NCI-H1417 (cell line): ENCODE measurements around the gene LASP1.
A peak's percentile ranks its signal among the peaks of the same experiment; 100 is the strongest.
"Not testable (repeated sequence)": the region's sequence is repeated elsewhere in the genome, so short reads cannot be mapped to it uniquely, and the experiment has no call there.

Experiments used
- DNase-seq, 3 experiments: peaks; one replicate each; lab custom pipeline; 2025; lab: John Stamatoyannopoulos, UW

LASP1 gene

DNA sequence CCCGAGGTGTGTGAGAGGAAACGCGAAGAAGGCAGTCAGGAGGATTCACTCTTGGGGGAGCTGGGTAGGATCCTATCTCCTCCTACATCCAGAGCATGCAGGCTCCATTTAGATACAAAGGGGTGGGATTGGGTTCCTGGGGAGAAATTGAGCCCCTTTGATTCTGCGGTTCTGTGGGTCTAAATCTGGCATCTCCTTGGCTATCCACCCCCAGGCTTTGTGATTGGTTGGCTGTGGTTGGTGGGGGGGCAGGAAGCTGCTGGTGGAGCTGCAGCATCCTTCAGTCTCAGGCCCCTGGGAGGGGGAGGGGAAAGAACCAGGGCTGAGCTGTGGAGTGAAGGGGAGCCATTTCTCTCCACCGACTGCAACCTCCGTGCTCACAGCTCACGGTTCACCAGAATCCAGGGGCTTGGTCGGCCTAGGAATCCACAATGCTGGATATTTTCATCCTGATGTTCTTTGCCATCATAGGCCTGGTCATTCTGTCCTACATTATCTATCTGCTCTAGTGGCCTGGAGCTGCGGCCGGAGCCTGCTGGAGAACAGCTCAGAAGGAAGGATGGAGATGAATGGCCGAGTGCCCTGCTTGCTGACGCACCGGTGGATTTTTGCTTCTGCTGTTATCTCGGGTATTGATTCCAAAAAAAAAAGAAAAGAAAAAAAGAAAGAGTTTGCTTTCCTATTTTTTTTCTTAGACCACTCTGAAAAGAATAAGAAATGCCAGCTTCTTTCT is 55.6 kb downstream of the LASP1 start, which contains the start of gene LASP1NB:
Gene LASP1NB, plus strand, starts transcription at position 352 of the 733 bp plus-strand sequence.
- DNase-seq, result no peak

DNA sequence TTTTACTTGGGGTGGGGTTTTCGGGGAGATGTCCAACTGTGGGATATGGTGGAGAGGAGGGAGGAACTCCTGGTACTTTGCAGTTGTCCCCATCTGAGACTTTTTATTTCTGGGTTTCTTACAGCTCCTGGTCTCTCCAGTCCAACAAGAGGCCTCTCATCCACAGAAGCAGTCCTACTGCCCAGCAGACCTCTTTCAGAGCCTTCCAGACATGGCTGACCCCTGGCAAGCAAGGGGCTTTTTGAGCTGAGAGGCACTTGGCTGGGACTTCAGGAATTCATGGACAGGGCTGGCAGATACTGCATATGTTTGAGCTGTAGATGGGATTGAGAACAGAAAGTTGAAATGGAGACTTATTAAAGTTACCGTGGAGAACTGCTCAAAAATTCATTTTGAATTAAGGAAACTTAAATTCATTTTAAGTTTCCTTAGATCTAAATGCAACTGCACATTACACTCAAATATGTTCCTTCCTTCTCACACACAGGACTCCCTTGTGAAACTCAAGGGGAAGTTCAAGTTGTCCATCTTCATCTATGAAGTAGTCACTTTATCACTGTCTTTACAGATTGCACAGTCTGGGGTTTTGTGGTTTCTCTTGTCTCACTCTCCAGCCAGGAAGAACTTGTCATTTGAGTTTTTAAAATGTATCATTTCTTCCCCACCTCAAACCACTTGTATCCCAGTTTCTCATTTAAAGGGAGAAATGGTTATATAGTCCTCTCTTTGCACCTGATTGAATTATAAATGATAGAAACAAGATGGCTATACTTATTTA is 56.6 kb downstream of the LASP1 start:
- no peak for DNase-seq

DNA sequence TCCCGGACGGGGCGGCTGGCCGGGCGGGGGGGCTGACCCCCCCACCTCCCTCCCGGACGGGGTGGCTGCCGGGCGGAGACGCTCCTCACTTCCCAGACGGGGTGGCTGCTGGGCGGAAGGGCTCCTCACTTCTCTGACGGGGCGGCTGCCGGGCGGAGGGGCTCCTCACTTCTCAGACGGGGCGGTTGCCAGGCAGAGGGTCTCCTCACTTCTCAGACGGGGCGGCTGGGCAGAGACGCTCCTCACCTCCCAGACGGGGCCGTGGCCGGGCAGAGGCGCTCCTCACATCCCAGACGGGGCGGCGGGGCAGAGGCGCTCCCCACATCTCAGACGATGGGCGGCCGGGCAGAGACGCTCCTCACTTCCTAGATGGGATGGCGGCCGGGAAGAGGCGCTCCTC is 60.9 kb downstream of the LASP1 start:
- DNase-seq, result not testable (repeated sequence)

DNA sequence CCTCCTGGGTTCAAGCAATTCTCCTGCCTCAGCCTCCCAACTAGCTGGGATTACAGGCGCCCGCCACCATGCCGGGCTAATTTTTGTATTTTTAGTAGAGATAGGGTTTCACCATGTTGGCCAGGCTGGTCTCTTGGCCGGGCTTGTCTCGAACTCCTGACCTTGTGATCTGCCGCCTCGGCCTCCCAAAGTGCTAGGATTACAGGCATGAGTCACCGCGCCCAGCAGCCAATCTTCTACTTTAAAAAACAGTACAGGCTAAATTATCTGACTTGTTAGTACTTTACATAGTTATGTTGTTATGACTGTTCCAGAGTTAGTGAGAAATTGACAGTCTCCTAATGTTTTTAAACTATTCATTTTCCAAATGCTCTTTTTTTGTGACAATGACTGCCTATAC is 64.1 kb downstream of the LASP1 start:
- not testable (repeated sequence) for DNase-seq

DNA sequence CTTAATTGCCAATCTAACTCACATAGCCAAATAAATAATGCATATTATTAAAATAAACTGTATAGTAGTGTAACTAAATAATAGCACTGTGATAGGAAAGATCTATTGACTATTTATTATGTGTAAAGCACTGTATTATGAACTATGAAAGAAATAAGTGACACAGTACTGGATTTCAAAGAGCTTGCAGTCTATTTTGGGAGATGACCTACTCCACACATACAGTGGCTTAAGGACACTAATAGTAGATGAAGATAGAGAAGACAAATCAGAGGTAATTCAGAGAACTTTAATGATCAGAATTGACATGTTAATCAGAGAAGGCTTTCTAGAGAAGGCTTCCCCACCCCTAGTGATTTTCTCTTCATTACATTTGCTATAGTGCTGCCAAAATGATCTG is 70.1 kb downstream of the LASP1 start:
- DNase-seq, result no peak

DNA sequence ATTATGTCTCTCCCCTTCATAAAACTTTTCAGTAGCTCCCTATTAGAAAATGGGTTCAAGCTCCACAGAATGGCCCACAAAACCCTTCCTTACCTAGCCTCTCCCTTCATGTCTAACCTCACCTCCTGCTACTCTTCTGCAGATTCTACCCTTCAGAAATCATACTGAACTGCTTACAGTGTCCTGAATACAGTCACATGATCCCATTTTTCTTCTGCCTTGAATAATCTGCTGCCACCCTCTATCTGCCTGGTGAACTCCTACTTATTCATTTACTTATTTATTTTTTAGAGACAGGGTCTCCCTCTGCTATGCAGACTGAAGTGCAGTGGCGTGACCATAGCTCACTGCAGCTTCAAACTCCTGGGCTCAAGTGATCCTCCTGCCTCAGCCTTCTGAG is 70.5 kb downstream of the LASP1 start:
- DNase-seq, result peak in 1 of 3 experiments; percentile 1

DNA sequence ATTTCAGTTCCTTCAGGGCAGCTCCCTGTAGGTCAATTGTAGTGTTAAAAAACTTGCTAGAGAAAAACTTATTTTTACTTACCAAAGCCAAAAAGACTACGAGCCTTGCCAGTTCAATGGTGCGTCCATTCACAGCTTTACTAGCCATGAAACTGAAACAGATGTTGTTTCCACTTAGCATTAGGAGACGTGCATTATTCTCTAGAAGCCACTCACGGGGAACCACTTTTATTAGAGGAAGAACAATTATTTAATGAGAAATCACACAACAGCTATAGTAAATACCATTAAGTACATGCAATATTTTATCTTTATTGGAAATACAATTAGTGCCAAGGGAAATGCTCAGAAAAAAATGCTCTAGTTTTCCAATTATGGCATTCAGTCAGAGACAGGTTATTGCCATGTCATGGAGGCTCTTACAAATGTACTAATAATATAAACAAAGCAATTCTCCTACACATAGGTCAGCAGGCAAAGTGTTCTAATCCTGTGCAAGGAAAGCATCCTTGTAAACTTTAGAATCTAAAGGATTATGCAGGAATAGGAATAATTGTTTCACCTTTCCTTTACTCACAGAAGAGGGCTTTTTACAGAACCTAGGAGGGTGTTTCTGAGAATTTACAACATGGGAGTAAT is 73.0 kb downstream of the LASP1 start:
- peak in 2 of 3 experiments; percentile 10 to 75 for DNase-seq

DNA sequence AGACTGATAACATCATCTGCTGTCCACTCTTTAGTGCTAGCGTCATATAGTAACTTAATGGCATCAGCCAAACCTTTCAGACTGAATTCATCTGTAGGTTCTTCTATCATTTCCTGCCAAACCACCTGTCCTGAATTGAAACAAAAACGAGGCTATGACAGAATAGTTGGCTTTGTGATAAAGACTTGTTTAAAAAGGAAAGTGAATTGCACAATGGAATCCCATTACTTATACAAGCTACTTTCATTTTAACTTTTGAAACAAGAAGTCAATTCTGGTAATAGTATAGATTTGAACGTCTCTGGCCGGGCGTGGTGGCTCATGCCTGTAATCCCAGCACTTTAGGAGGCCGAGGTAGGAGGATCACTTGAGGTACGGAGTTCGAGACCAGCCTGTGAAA is 73.7 kb downstream of the LASP1 start:
- DNase-seq, result peak in 1 of 3 experiments; percentile 16

DNA sequence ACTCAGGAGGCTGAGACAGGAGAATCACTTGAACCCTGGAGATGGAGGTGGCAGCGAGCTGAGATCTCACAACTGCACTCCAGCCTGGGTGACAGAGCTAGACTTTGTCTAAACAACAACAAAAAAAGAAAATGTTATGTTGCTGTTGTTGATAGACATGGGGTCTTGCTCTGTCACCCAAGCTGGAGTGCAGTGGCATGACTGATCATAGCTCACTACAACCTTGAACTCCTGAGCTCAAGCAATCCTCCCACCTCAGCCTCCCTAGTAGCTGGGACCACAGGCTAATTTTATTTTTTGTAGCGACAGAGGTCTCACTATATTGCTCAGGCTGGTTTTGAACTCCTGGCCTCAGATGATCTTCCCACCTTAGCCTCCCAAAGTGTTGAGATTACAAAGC is 77.3 kb downstream of the LASP1 start:
- DNase-seq, result no peak

DNA sequence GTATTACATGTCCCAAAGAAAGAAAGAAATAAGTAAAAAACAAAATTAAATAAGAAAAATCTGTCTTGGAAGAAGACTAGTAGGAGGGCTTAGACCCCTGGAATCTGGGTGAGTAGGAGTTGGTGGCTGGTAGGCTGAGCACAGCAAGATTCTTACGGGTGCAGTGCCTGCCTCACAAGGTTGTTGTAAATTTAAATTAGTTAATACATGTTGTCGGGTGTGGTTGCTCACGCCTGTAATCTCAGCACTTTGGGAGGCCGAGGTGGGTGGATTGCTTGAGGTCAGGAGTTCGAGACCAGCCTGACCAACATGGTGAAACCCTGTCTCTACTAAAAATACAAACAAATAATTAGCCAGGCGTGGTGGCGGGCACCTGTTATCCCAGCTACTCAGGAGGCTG is 83.9 kb downstream of the LASP1 start:
- DNase-seq, result not testable (repeated sequence)

DNA sequence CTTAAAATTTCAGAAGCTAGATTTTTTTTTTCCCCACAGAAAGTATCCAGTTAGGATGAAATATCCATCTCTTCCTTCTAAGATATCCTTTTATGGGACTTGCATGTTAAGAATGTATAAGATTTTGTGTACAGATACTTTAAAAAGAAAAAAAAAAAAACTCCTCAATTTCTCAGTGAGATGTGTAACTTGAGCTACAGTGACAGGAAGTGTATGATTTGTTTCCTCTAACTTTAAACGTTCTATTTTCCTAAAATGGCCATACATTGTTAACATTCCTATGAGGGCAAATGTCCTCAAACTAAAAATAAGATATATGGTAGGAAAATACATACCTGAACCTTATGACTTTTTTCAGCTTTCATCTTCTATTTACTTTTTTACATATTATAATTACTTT is 88.5 kb downstream of the LASP1 start:
- DNase-seq, result no peak

DNA sequence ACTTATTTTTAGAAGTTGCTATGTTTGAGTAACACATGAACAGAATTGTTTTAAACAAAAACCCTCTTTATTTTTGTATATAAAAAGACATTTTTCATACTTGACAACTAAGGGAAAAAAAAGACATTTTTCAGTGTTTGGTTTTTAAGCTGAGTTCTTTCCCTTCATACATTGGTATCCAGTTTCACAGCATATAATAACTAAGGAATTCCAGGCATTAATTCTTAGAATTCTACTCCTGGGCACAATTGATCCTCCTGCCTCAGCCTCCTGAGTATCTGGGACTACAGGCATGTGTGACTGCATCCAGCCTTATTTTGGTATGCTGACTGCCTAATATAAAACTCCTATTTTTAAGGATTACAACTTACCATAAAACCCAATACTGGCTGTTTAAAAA is 88.9 kb downstream of the LASP1 start:
- no peak for DNase-seq

DNA sequence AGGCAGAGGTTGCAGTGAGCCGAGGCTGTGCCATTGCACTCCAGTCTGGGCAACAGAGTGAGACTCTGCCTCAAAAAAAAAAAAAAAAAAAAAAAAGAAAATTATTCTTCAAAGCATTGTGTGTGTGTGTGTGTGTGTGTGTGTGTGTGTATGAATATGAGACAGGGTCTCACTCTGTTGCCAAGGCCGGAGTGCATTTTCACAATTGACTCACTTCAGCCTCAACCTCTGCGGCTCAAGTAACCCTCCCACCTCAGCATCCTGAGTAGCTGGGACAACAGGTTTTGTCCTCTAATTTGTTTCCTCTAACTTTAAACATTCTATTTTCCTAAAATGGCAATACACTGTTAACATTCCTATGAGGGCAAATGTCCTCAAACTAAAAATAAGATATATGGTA is 89.7 kb downstream of the LASP1 start:
- no peak for DNase-seq

DNA sequence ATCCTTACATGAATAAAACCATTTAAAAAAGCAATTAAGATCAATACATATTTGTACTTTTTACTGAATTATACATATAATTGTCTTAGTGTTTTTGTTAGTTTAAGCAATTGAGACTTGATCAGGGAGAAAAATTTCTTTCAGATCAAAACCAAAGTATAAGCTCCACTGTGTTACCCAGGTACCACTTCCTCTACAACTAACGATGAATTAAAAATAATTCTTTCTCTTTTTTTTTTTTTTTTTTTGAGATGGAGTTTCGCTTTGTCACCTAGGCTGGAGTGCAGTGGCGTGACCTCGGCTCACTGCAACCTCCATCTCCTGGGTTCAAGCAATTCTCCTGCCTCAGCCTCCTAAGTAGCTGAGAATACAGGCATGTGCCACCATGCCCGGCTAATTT is 90.5 kb downstream of the LASP1 start:
- no peak for DNase-seq

DNA sequence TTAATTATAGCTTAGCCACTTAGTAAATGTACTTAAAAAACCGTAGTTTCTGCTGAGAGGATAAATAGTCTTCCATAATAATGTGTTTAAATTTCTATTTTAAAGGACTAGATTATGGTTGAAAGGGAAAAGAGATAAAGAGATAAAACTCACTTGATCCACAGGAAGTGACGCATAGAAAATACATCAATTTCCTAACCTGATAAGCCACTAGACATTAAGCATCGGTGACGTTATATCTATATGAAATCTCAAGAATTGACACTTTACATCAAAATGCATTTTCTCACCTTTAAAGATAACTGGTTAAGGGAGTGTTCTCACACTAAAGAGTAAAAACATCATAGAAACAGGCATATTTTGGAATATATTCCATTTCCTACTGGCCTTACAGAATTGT is 91.6 kb downstream of the LASP1 start:
- DNase-seq, result no peak

DNA sequence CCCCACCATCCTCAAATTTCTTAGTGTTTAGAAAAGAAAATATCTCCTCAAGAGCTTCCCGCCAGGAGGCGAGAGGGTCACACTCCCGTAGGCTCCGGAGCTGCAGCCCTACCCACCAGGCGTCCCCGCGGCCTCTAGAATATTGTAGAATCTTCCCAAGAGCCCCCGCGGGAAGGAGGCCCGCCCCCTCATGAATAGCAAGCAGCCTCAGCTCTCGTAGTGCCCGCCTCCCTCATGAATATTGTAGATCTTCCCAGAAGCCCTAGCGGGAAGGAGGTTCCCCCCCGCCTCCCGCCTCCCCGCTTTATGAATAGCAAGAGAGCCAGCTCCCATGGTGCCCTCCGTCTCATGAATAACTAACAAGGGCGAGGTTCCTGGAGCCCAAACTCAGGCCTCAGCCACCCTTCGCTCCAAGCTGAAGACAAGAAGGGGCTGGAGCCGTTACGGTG is 97.5 kb downstream of the LASP1 start, which contains the start of gene FBXO47:
Gene FBXO47, minus strand, starts transcription at position 114 of the 449 bp plus-strand sequence. CDS start 4,378 bp downstream, outside the sequence.
- no peak for DNase-seq

DNA sequence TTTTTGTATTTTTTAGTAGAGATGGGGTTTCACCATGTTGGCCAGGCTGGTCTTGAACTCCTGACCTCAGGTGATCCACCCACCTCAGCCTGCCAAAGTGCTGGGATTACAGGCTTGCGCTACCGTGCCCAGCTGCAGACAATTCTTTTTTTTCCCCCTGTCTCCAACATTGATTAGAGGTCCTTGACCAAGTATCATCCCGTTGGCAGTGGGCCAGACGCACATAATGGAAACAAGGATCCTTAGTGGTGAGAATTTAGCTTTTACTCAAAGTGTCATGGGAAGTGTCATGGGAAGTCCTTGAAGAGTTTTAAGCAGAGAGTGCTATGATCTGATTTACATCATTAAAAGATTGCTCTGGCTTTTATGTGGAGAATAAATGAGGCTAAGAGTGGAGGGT is 99.4 kb downstream of the LASP1 start:
- peak in 2 of 3 experiments; percentile 13 to 58 for DNase-seq

DNA sequence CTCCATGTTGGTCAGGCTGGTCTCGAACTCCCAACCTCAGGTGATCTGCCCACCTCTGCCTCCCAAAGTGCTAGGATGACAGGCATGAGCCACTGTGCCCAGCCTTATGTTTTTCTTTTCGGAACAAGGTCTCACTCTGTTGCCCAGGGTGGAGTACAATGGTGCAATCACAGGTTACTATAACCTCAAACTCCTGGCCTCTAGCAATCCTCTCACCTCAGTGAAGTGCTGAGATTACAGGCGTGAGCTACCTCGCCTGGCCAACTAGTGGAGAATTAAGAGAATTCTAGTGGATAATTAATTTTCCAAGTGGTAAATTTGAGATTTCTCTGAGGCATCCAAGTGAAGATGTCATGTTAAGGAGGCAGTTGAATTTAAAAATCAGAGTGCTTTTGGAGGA is 100.3 kb downstream of the LASP1 start:
- no peak for DNase-seq

DNA sequence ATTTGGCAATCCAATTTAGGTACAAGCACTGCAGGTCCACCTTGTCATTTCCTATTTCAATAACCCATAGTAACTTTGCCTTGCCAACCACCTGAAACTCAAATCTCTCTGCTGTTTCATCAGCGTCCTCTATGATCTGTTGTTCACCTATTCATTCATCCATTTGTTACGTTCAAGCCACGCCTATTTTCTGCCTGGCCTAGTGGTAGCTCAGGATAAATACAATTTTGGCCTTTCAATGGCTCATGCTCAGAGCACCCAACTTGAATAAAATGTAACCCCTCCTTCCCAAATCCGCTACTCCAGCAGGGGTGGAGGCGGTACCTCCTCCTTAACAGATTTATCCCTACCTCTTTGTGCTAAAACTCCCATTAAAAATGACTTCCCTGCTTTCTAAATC is 100.9 kb downstream of the LASP1 start:
- DNase-seq, result no peak
